T-helper 22 cell (primary cell): ENCODE results near the gene KDM4C.

ENCODE experiments used
- DNase-seq: peaks from one replicate; pipeline ENCODE4 v3.0.0-alpha.2; 2020; ENCODE audit warnings: low read depth

KDM4C gene

GRCh38 chr9:7143645-7144200 lies 385.9 kb downstream of the KDM4C start:
- DNase-seq, result no peak

DNA sequence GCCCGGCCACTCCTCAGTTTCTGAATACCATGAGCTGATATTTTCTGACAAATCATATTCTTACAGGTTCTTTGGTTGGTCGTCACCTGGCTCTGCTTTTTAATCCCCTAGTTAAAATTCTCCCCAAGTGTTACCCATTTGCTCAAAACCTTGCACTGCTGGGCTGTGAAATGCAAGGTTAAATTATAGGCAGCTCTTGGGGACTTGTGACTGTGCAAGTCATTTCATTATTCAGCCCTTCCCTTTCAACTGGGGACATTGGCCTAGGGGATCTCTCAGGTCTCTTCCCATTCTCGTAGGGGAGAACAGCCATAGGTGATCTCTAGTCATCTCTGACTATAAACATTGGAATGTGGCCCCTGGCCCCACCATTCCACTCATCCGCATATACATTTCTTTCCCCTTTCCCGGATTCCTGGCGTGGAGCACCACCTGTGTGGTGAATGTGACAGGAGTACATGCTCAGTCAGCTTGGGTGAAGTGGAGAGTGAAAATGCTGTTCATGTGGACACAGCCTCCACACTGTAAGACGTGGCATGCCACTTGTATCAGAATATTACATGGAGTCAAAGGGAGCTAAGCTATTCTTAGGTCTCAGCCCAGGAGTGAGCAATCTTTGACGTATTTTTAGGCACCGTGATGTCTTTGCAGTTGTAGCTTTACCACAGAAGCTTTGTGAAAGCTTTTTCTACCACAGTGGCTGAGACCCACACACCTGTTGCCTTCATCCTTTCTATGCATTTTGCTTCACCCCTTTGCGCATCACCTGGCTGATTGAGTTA lies 386.7 kb downstream of the KDM4C start:
- DNase-seq, result no peak

DNA sequence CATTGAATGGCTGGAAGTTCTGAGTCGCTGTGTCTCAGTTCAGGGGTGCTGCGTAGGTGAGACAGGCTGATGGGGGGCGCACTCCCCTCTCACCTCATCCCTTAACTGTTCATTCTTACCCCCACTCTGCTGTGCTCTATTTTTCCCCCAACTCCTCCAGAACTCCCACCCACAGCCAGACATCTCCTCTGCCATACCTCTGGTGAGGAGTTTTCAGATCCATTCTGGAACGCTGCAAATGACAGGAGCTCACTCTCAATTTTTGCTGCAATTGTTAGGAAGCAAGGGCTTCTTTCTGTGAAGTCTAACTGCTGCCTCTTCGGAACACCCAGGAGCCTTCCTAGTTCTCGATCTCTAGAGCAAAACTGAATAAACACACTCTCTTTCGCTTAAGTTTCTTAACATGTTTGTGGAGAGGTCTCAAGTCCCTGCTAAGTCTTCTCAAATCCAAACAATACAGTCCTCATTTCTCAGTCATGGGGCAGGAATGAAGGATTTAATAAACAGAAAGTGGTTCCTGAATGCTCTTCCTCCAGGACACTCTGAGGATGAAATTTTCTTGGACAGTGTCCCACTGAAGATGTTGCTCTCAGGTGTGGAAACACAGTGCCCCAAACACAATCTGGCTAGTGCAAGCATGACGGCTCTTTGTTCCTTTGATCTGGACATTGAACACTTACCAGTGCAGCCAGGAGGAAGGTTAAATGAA lies 387.7 kb downstream of the KDM4C start:
- DNase-seq, result no peak

DNA sequence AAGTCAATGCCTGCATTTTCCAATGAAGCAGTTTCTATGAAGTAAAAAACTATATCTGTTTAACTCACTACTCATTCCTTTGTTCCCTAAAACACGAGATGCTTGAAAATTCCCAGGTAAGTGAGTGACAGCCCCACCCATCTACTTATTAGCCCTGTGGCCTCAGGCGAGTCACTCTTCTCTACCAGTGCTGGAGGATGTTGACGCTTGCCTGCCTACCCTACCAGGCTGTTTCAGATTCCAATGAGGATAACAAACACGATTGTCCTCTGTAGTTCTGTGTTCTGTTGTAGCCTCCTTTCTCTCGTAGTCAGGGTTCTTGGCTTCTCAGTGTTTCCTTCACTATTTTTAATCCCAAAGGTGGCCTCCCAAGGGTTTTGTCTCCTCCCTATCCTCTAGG lies 388.8 kb downstream of the KDM4C start:
- no peak for DNase-seq

GRCh38 chr9:7147121-7148090 lies 389.6 kb downstream of the KDM4C start:
- DNase-seq, result no peak

DNA sequence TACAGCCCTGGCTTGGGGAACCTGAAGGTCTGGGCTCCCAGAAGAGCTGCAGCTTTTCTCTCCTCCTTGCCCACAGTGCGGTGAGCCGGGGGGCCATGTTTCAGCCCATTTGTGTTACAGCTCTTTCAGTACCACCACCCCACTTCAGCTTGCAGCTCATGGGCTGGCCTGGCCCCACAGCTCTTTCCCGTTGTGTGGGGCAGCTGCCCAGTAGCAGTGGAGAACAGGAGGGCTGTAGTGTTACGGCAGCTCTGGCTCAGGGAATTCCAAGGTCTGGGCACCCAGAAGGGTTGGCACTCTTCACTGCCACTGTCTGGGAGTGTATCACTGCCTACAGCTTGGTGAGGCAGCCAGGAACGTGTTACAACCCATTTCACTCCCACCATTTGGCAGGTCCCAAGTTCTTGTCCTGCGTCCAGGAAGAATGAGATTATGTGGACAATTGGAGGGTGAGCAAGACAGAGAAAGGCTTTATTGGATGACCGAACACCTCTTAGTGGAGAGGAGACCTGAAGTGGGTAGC lies 390.5 kb downstream of the KDM4C start:
- no peak for DNase-seq

GRCh38 chr9:7149258-7149657 lies 391.5 kb downstream of the KDM4C start:
- no peak for DNase-seq

- no peak for DNase-seq
These were observed 392.5 kb downstream of the KDM4C start for GRCh38 chr9:7150153-7150890.

DNA sequence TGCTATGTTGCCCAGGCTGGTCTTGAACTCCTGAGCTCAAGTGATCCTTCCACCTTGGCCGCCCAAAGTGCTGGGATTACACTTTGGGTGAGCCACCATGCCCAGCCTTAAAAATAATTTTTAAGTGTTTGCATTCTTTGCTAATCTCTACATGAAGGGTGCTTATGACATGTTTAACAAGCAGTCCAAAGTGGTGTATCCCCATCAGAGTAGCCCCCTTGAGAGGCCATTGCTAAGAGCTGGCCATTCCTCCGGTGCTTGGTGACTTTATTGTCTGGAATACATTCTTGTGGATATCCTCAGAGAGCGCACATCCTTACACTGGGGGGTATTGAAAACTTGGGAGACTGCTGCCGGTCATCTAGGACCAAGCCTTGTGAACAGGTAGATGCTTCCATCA lies 395.4 kb downstream of the KDM4C start:
- DNase-seq, result no peak

DNA sequence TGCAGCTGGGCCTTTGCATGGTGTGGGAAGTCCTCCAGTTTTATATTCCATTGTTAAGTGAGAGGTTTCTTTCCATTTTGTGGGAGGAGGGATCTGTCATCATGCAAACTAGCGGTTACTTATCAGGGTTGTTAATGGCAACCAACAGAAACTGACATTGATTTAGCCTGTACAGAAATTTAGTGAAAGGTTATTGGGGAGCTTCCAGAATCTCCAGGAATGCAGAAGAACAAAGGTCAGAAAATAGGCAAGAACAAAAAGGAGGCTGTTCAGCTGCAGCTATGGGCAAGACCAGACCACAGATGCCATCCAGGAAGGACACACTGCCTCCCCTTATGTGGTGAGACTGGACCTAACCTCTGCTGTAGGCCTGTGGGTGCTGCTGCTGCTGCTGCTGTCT lies 395.8 kb downstream of the KDM4C start:
- no peak for DNase-seq

DNA sequence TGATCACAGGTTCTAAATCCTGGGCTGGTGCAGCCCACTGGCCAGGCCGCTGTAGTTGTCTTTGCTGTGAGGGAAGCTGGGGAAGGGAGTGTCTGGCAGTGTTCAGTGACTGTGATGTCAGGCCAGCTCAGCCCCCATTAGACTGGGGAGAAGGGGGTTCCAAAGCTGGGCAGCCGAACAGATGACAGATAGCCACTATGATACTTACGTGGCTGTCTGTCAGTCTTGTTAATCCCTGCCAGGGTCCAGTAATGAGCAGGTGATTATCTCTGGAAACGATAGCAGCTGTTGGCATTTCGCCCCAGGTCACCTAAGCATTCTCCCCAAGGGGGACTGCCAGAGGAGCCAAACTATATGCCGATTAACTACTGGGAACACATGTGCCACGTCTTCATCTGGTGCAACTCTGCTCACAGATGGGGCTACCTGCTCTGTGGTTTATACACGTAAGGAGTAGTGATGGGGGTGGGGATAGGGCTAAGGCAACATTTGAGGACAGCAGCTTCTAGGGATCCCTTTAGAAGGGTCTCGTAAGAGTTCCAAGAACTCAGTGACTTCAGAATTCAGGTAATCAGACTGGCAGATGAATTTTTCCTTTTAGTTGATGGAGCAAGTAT lies 396.3 kb downstream of the KDM4C start:
- no peak for DNase-seq

- DNase-seq, result no peak
These were observed 396.9 kb downstream of the KDM4C start for GRCh38 chr9:7154650-7155049.

DNA sequence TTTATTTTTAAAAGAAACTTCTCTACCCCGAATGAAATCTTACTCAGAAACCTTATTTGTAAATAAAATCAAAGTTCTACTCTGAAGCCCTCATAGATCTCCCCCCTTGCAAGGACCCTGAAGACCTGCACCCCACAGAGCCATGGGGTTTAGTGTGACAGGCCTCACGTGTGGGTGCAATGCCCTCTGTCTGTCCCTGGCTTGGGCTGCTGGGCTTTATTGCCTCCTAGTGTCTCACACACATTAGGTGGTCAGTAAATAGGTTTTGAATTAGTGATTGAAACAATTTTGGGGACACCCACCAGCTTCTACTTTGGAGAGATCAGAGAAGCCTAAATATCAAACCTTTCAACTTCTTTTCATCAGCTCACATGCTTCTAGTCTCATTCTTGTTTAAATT lies 403.7 kb downstream of the KDM4C start:
- DNase-seq, result no peak

DNA sequence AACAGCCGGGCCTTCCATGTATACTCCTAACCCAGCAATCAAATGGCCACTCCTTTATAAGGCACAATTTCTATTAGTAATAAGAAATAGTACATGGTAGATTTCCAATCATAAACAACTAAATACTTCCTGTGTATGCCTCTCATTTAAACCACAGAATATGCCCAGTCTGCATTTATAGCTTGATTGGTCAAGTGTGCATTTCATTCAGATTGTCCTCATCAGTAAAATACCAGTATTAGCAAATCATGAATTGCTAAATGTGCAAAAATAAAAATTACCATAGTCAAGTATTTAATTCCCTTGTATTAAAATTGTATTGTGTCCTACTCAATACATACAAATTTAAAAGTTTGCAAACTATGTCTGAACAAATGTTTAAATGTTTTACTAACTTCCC lies 406.2 kb downstream of the KDM4C start:
- DNase-seq, result no peak

GRCh38 chr9:7164440-7165330 lies 406.9 kb downstream of the KDM4C start:
- DNase-seq, result no peak

DNA sequence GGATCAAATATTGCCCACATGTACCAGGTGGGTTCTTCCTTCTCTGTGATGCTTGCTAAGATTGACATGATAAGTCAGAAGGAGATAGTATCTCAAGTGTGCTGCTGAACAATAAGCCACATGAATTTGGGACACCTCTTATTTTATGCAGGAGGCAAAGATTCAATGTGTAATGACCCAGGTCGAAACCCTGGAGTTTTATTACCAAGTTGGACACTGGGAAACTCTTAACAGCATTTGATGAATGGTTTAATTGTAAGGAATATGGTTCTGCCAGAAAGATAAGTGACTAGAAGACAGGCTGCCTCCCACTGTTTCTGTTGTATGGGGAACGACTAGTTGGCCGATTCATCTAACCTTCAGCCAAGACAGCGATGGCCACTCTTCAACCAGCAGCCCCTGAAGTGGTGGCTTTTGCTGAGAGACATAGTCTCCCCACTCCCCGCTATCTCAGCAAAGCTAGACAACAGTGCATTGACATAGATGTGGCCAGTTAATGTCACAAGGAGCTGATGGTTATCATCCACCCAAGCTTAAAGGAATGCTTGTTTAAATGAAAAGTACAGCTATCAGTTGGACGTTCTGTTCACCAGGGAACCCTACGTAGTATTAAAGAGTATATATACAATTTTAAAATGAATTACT lies 407.7 kb downstream of the KDM4C start:
- no peak for DNase-seq

GRCh38 chr9:7166074-7166473 lies 408.3 kb downstream of the KDM4C start:
- DNase-seq, result no peak

DNA sequence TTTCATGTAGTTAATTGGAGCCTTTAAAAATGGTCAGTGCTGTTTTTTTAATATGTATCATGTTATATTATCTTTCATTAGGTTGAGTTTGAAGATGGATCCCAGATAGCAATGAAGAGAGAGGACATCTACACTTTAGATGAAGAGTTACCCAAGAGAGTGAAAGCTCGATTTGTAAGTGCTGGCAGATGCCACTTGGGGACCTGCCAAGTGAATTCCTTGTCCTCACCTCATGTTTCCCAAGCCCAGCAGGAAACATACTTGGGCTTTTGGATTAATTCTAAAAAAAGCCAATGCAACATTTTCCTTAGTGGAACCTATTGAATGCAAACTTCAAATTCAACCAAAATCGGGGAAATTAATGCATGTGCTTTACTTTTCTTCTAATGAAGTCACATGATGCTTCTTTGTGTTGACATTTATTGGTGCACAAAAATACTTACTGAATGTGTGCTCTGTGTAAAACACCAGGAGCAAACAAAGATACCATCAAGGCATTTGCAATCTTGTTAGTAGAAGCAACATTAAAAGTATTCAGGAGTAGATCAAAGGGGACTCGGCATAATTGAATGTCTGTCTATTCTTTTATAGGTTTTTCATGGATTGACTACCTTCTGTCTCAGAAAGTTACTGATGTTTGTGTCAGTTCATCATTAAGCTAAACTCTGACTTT lies 412.1 kb downstream of the KDM4C start:
- DNase-seq, result no peak
